ENCODE measurements around the gene RAB23.

GRCh38 chr6:57183336-57183735 lies 38.8 kb downstream of the RAB23 start:
- TF ChIP-seq POLR2A (IDR thresholded peaks at IDR 0.05) (no peak), CTCF (IDR thresholded peaks at IDR 0.05) (no peak), POLR2AphosphoS5 (IDR thresholded peaks at IDR 0.05) (no peak)
